Upper lobe of left lung (tissue), 6 donors: ENCODE data around the gene RPL22. TPM values are rescaled to one million over a fixed set of nuclear protein-coding genes. Genes with fewer than 3 reads are reported as not detected.

Experiments used
- ATAC-seq, 2 donors: fragments of 200-7000 bp; cut with Tn5 transposase; one replicate each; pipeline ENCODE4 v1.9.1; 2022; ENCODE audit warnings: mild to moderate bottlenecking in 2 of 2, moderate library complexity in 2 of 2; ENCODE audit not compliant: low FRiP score in 2 of 2
- DNase-seq, 2 donors: peaks; one replicate each; pipeline ENCODE4 v3.0.0-alpha.2; 2019 to 2020
- H3K27ac ChIP-seq, 4 donors: fragments of 200-600 bp; sonication (generic); one replicate each; pipeline ENCODE4 v1.5.1; 2016 to 2019
- H3K27me3 ChIP-seq, 4 donors: fragments of 200-600 bp; sonication (generic); one replicate each; pipeline ENCODE4 v1.5.1; 2017 to 2019
- H3K36me3 ChIP-seq, 4 donors: fragments of 200-600 bp; sonication (generic); one replicate each; pipeline ENCODE4 v1.5.1; 2016 to 2019
- H3K4me1 ChIP-seq, 4 donors: fragments of 200-600 bp; sonication (generic); one replicate each; pipeline ENCODE4 v1.5.1; 2018 to 2019
- H3K4me3 ChIP-seq, 4 donors: fragments of 200-600 bp; sonication (generic); one replicate each; pipeline ENCODE4 v1.5.1; 2017 to 2019; ENCODE audit warnings: mild to moderate bottlenecking in 2 of 4, moderate library complexity in 1 of 4
- H3K9me3 ChIP-seq, 4 donors: fragments of 200-600 bp; sonication (generic); one replicate each; pipeline ENCODE4 v1.5.1; 2018 to 2019
- EP300 ChIP-seq, 4 donors: sonication (generic); formaldehyde crosslinking; IDR thresholded peaks; one replicate each; pipeline ENCODE4 v1.5.1; 2017; ENCODE audit warnings: antibody characterized with exemption in 4 of 4, control low read depth in 2 of 4
- POLR2A ChIP-seq, 4 donors: fragments of 450-650 bp; IDR thresholded peaks; one replicate each; pipeline ENCODE4 v1.5.1; 2016 to 2017; ENCODE audit warnings: antibody characterized with exemption in 4 of 4, mild to moderate bottlenecking in 2 of 4
- POLR2AphosphoS5 ChIP-seq, 2 donors: sonication (generic); formaldehyde crosslinking; IDR thresholded peaks; one replicate each; pipeline ENCODE4 v1.5.1; 2017; ENCODE audit warnings: antibody characterized with exemption in 2 of 2
- WGBS, 2 donors: methylation state at CpG; one replicate each; pipeline ENCODE4 v1.1.5; 2017 to 2018; 5-methylcytosine and 5-hydroxymethylcytosine counted together
- total RNA-seq, 6 donors: library from RNA; depleted of rRNA in 4 of 6; stranded (reverse); fragments of >200 nt in 4 of 6; gene quantifications; one replicate each; pipeline versions ENCODE4 v1.1.0 to v1.2.1, GENCODE V29; 2016 to 2021
- TF ChIP-seq, protein P1 (sequence below), 6 experiments: fragments of 450-650 bp in 4 of 6; fragments of 200-600 bp in 2 of 6; sonication (generic) in 2 of 6; IDR thresholded peaks; one replicate each; pipeline ENCODE4 v1.5.1; 2016 to 2019; ENCODE audit warnings: antibody characterized with exemption in 6 of 6
- donor health status: DM: no; HTN: no; CAD: no; lungs with moderate emphysema.
- donor health status: DM: no; HTN: yes; CAD: no; lungs with severe emphysema.

RPL22 gene
- total RNA-seq, 6 donors from 2014 or later: 88.2 to 288 (median 180) TPM

DNA sequence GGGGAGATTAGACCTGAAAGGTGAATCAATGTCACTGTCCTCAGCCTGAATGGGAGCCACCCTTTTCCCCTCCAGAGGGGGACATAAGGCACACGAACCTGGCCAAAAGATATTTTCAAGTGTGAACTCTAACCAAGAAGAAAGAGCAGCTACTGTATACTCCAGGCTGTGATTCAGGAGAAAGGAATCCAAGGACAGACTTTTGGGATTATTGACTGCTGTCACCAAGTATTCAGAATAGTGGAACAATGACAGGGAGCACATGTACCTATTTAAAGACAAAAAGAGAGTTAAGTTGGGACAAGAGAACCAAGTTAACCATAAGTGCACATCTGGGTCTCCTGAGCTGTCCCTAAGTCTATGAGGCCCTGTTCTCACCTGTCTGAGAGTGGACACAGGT lies 34.0 kb upstream of the RPL22 start:
- no peaks in the 10 kb centered on the region for H3K27me3 ChIP-seq
- WGBS, 2 donors: 46 to 77% methylated on average over 1 of the region's 1 CpG
- no peak overlapping the region for H3K27ac ChIP-seq
- H3K9me3 ChIP-seq: no peaks in the 10 kb centered on the region
- no peak for ATAC-seq
- DNase-seq: no peak
- peaks cover 14 to 56% (median 36%) of the 10 kb centered on the region in 4 donors for H3K36me3 ChIP-seq
- TF ChIP-seq EP300 (IDR thresholded peaks at IDR 0.05) (no peak), POLR2AphosphoS5 (IDR thresholded peaks at IDR 0.05) (no peak), POLR2A (IDR thresholded peaks at IDR 0.05) (no peak)
- TF ChIP-seq, protein P1, sequence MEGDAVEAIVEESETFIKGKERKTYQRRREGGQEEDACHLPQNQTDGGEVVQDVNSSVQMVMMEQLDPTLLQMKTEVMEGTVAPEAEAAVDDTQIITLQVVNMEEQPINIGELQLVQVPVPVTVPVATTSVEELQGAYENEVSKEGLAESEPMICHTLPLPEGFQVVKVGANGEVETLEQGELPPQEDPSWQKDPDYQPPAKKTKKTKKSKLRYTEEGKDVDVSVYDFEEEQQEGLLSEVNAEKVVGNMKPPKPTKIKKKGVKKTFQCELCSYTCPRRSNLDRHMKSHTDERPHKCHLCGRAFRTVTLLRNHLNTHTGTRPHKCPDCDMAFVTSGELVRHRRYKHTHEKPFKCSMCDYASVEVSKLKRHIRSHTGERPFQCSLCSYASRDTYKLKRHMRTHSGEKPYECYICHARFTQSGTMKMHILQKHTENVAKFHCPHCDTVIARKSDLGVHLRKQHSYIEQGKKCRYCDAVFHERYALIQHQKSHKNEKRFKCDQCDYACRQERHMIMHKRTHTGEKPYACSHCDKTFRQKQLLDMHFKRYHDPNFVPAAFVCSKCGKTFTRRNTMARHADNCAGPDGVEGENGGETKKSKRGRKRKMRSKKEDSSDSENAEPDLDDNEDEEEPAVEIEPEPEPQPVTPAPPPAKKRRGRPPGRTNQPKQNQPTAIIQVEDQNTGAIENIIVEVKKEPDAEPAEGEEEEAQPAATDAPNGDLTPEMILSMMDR (IDR thresholded peaks at IDR 0.05): no peak
- peaks cover 10 to 22% (median 11%) of the 10 kb centered on the region in 4 donors for H3K4me1 ChIP-seq
- H3K4me3 ChIP-seq: no peak overlapping the region

GRCh38 chr1:6225651-6226050 lies 26.3 kb upstream of the RPL22 start:
- H3K4me1 ChIP-seq: peaks cover 0 to 6% (median 2%) of the 10 kb centered on the region in 4 donors
- ATAC-seq (no peak), DNase-seq (no peak)
- 96 to 99% methylated on average over 8 of the region's 8 CpGs for WGBS, 2 donors
- no peak overlapping the region for H3K27ac ChIP-seq
- H3K4me3 ChIP-seq: no peak overlapping the region
- H3K27me3 ChIP-seq: no peaks in the 10 kb centered on the region
- peaks cover 18 to 88% (median 64%) of the 10 kb centered on the region in 4 donors for H3K36me3 ChIP-seq
- no peak for TF ChIP-seq POLR2A (IDR thresholded peaks at IDR 0.05)
- TF ChIP-seq, protein P1 (IDR thresholded peaks at IDR 0.05): no peak
- no peak for TF ChIP-seq EP300 (IDR thresholded peaks at IDR 0.05)
- TF ChIP-seq POLR2AphosphoS5 (IDR thresholded peaks at IDR 0.05): no peak
- H3K9me3 ChIP-seq: no peaks in the 10 kb centered on the region

DNA sequence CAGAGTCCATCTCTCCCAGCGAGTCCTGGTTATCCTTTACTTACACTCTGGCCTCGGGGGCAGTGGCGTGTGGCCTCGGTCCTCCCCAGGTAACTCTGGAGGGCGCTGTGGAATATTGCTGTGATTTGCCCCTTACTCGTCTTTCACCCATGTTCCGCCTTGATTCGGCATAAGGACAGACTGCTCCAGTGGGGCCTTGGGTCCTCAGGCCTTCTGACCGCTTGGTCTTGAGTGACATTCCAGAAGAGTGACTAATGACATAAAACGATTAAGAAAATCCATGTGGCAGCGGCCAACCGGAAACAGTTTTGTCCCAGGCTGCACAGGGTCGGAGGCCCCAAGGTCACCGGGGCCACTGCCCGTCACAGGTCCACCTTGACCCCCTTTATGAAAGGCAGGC lies 25.3 kb upstream of the RPL22 start:
- Histone ChIP-seq H3K27me3 (no peaks in the 10 kb centered on the region), H3K36me3 (peaks cover 18 to 78% (median 56%) of the 10 kb centered on the region in 4 donors), H3K9me3 (no peaks in the 10 kb centered on the region), H3K27ac (no peak overlapping the region), H3K4me1 (peaks cover 0 to 6% (median 2%) of the 10 kb centered on the region in 4 donors), H3K4me3 (no peak overlapping the region)
- ATAC-seq (no peak), DNase-seq (no peak)
- TF ChIP-seq, protein P1 (IDR thresholded peaks at IDR 0.05): no peak
- TF ChIP-seq EP300 (IDR thresholded peaks at IDR 0.05): no peak
- TF ChIP-seq POLR2A (IDR thresholded peaks at IDR 0.05): no peak
- no peak for TF ChIP-seq POLR2AphosphoS5 (IDR thresholded peaks at IDR 0.05)
- 90% methylated on average over 13 to 15 of the region's 15 CpGs for WGBS, 2 donors

GRCh38 chr1:6223617-6224016 lies 24.2 kb upstream of the RPL22 start:
- no peak for ATAC-seq
- H3K4me1 ChIP-seq: peaks cover 0 to 6% (median 2%) of the 10 kb centered on the region in 4 donors
- TF ChIP-seq, protein P1 (IDR thresholded peaks at IDR 0.05): no peak
- TF ChIP-seq POLR2AphosphoS5 (IDR thresholded peaks at IDR 0.05): no peak
- DNase-seq: no peak
- no peaks in the 10 kb centered on the region for H3K27me3 ChIP-seq
- 96 to 97% methylated on average over 13 of the region's 13 CpGs for WGBS, 2 donors
- no peaks in the 10 kb centered on the region for H3K9me3 ChIP-seq
- no peak overlapping the region for H3K27ac ChIP-seq
- H3K36me3 ChIP-seq: peaks cover 18 to 69% (median 48%) of the 10 kb centered on the region in 4 donors
- no peak overlapping the region for H3K4me3 ChIP-seq

DNA sequence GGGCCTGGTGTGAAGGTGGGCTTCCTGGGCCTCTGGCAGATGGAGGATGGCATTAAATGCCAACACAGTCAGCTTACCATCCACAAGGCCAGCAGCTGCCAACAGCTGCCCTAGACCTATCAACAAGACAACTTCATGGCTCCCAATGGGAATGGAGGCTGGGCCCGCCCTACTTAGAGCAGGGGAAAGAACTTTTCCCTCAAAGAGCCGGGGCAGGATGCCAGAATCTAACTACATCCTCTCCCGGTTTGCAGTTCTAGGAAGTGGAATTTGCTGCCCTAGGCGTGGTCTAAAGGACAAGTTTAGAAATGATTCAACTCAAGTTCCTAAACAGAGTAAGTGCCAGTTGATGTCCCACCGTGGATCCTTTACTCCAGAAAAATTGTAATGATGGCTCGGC lies 23.2 kb upstream of the RPL22 start:
- Histone ChIP-seq H3K9me3 (no peaks in the 10 kb centered on the region), H3K27ac (peak overlapping the region in 1 of 4 donors; percentile 12), H3K27me3 (no peaks in the 10 kb centered on the region), H3K4me1 (peaks cover 0 to 6% (median 2%) of the 10 kb centered on the region in 4 donors), H3K4me3 (no peak overlapping the region), H3K36me3 (peaks cover 18 to 59% (median 40%) of the 10 kb centered on the region in 4 donors)
- DNase-seq: no peak
- ATAC-seq: peak in 1 of 2 donors; percentile 73
- TF ChIP-seq, protein P1 (IDR thresholded peaks at IDR 0.05): no peak
- TF ChIP-seq POLR2AphosphoS5 (IDR thresholded peaks at IDR 0.05) (no peak), EP300 (IDR thresholded peaks at IDR 0.05) (no peak), POLR2A (IDR thresholded peaks at IDR 0.05) (no peak)
- whole genome bisulfite sequencing, 2 donors: 54 to 56% methylated on average over 6 of the region's 6 CpGs
